ENCODE measurements around the gene NPAS1. TPM values are rescaled to one million over a fixed set of nuclear protein-coding genes. Genes with fewer than 3 reads are reported as not detected.

The NPAS1 gene
- total RNA-seq, 3 donors from 2014 or later (not counting 1 experiment from before 2014, with no cell fraction given), result 0.64 to 0.65 TPM; not detected in 1

GRCh38 chr19:46988614-46989230, 30.9 kb upstream of the NPAS1 start:
- H3K36me3 Mint-ChIP-seq, result no peaks in the 10 kb centered on the region
- no peak for TF ChIP-seq CTCF (IDR thresholded peaks at IDR 0.05)
- Histone ChIP-seq H3K36me3 (ENCODE audit: control insufficient read depth, insufficient read depth, low read length) (peaks cover 36% of the 10 kb centered on the region), H3K9me3 (ENCODE audit: control insufficient read depth, insufficient read depth, low read length) (no peaks in the 10 kb centered on the region), H3K4me3 (ENCODE audit: low read length) (no peak overlapping the region), H3K27me3 (ENCODE audit: control insufficient read depth, insufficient read depth, low read length) (no peaks in the 10 kb centered on the region), H3K27ac (ENCODE audit: low read length) (no peak overlapping the region), H3K4me1 (ENCODE audit: control insufficient read depth, insufficient read depth, low read length) (peaks cover 14% of the 10 kb centered on the region)
- H3K4me3 Mint-ChIP-seq, result no peak overlapping the region
- DNase-seq (no peak), ATAC-seq (no peak)
- 95% methylated on average over 14 of the region's 14 CpGs for WGBS (ENCODE audit: insufficient coverage)
- no peaks in the 10 kb centered on the region for H3K9me3 Mint-ChIP-seq
- no peak overlapping the region for H3K27ac Mint-ChIP-seq
- H3K27me3 Mint-ChIP-seq (ENCODE audit: low read depth in 2 of 2), result no peaks in the 10 kb centered on the region
- intact Hi-C loops (cut with micrococcal nuclease), result no loop called here
- peaks cover 11 to 16% of the 10 kb centered on the region in 2 donors for H3K4me1 Mint-ChIP-seq

DNA sequence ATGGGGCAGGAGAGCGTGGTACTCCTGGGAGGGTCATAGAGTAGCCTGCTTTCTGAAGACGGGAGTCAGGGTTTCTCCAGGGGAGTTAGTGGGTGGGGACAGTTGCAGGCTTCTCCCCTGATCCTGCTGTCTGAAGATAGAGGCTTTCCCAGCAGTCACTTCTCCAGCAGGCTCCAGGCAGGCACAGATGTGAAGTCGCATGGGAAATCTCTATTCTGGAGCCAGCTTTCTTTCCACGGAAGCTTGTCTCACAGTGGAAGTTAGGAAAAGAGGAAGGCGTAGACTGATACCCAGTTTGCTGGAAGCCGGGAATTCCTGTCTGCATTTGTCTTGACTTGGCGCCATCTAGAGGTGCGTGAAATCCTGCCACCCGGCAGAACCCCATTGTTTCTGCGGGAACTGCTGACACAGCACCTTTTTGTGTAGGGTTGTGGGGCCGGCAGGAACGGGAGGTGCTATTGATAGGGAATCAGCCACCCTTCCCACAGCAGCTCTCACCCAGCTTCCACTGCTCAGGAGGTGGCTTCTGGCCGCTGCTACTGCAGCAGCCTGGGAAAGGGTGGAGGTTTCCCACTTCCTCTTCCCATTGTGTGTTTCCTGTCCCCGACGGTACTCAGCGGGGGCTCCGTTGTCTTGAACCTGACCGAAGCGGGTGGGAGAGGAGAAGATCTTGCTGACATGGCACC, 28.5 kb upstream of the NPAS1 start:
- 22% methylated on average over 17 of the region's 19 CpGs for WGBS (ENCODE audit: insufficient coverage)
- peaks cover 10 to 11% of the 10 kb centered on the region in 2 donors for H3K4me1 Mint-ChIP-seq
- no peak overlapping the region for H3K27ac Mint-ChIP-seq
- Histone ChIP-seq H3K27me3 (ENCODE audit: control insufficient read depth, insufficient read depth, low read length) (no peaks in the 10 kb centered on the region), H3K9me3 (ENCODE audit: control insufficient read depth, insufficient read depth, low read length) (no peaks in the 10 kb centered on the region), H3K4me3 (ENCODE audit: low read length) (no peak overlapping the region), H3K4me1 (ENCODE audit: control insufficient read depth, insufficient read depth, low read length) (peaks cover 14% of the 10 kb centered on the region), H3K36me3 (ENCODE audit: control insufficient read depth, insufficient read depth, low read length) (peaks cover 44% of the 10 kb centered on the region), H3K27ac (ENCODE audit: low read length) (no peak overlapping the region)
- ATAC-seq, result peak; percentile 57 to 76 (median 75)
- H3K4me3 Mint-ChIP-seq, result no peak overlapping the region
- peak; percentile 40 to 82 for DNase-seq
- intact Hi-C loops (cut with micrococcal nuclease), result loop anchor here (1.0 kb wide), 2 partner anchors 130 to 135 kb away; no protein-coding TSS in a partner anchor
- H3K27me3 Mint-ChIP-seq (ENCODE audit: low read depth in 2 of 2), result no peaks in the 10 kb centered on the region
- H3K36me3 Mint-ChIP-seq, result no peaks in the 10 kb centered on the region
- TF ChIP-seq CTCF (IDR thresholded peaks at IDR 0.05), result peak; percentile 75
- H3K9me3 Mint-ChIP-seq, result no peaks in the 10 kb centered on the region

GRCh38 chr19:46992699-46993535, 26.7 kb upstream of the NPAS1 start:
- intact Hi-C loops (cut with micrococcal nuclease), result no loop called here
- peaks cover 46% of the 10 kb centered on the region for H3K36me3 ChIP-seq (ENCODE audit: control insufficient read depth, insufficient read depth, low read length)

More at GRCh38 chr19:46992699-46993535, 26.7 kb upstream of the NPAS1 start:
- no peak for ATAC-seq
- Mint-ChIP-seq H3K36me3 (no peaks in the 10 kb centered on the region), H3K4me3 (no peak overlapping the region), H3K27ac (no peak overlapping the region), H3K9me3 (no peaks in the 10 kb centered on the region), H3K4me1 (peaks cover 10 to 11% of the 10 kb centered on the region in 2 donors), H3K27me3 (ENCODE audit: low read depth in 2 of 2) (no peaks in the 10 kb centered on the region)
- H3K27me3 ChIP-seq (ENCODE audit: control insufficient read depth, insufficient read depth, low read length), result no peaks in the 10 kb centered on the region
- WGBS (ENCODE audit: insufficient coverage), result 98% methylated on average over 25 of the region's 25 CpGs
- peaks cover 14% of the 10 kb centered on the region for H3K4me1 ChIP-seq (ENCODE audit: control insufficient read depth, insufficient read depth, low read length)
- DNase-seq, result no peak
- H3K9me3 ChIP-seq (ENCODE audit: control insufficient read depth, insufficient read depth, low read length), result no peaks in the 10 kb centered on the region
- H3K4me3 ChIP-seq (ENCODE audit: low read length), result no peak overlapping the region
- H3K27ac ChIP-seq (ENCODE audit: low read length), result no peak overlapping the region
- no peak for TF ChIP-seq CTCF (IDR thresholded peaks at IDR 0.05)
